A549 (cell line): ENCODE results near the gene SEMA7A. TPM values are rescaled to one million over a fixed set of nuclear protein-coding genes. Genes with fewer than 3 reads are reported as not detected.

ENCODE experiments used
- ATAC-seq, 2 experiments: fragments of 200-7000 bp in 1 of 2; fragments of >200 bp in 1 of 2; cut with Nextera tagmentation in 1 of 2; cut with Tn5 transposase in 1 of 2; 3 replicates each; pipeline versions ENCODE4 v1.8.0 to v1.9.1; 2018 to 2020; ENCODE audit warnings: mild to moderate bottlenecking in 1 of 2, moderate library complexity in 1 of 2
- CTCF ChIA-PET: fragments of 300-600 bp; sonication (Branson Sonifier 250); formaldehyde crosslinking; extraction: SDS; loops from one replicate; lab custom pipeline; 2021; ENCODE audit warnings: antibody characterized with exemption, inconsistent platforms; lab: Yijun Ruan, JAX
- POLR2A ChIA-PET: fragments of 350-600 bp; formaldehyde crosslinking; extraction: SDS; loops from one replicate; lab custom pipeline; 2021; ENCODE audit warnings: antibody characterized with exemption, inconsistent platforms; lab: Yijun Ruan, JAX
- DNase-seq, 2 experiments: peaks; one replicate each; pipeline versions ENCODE4 v3.0.0 to v3.0.0-alpha.2; 2011 to 2016; ENCODE audit warnings: low read depth in 1 of 2, low spot score in 1 of 2
- FAIRE-seq: peaks from 2 replicates; lab custom pipeline; 2011; peaks lifted over from hg19 to GRCh38; lab: Jason Lieb, UNC
- H3K27ac ChIP-seq, 2 experiments: fragments of >200 bp; sonication (Bioruptor Twin); formaldehyde crosslinking; 3 replicates each; pipeline ENCODE4 v1.5.1; 2016 to 2017
- H3K4me1 ChIP-seq: fragments of >200 bp; sonication (Bioruptor Twin); formaldehyde crosslinking; 3 replicates; pipeline ENCODE4 v1.6.1; 2016
- H3K4me2 ChIP-seq: fragments of >200 bp; sonication (Bioruptor Twin); formaldehyde crosslinking; 3 replicates; pipeline ENCODE4 v1.6.1; 2016
- H3K4me3 ChIP-seq: fragments of >200 bp; sonication (Bioruptor Twin); formaldehyde crosslinking; 3 replicates; pipeline ENCODE4 v1.5.1; 2016
- H3K9me3 ChIP-seq: fragments of >200 bp; sonication (Bioruptor Twin); formaldehyde crosslinking; 3 replicates; pipeline ENCODE4 v1.6.1; 2016
- BCL3 ChIP-seq: fragments of >200 bp; sonication (Bioruptor Twin); formaldehyde crosslinking; IDR thresholded peaks from 3 replicates; pipeline ENCODE4 v1.6.1; 2016
- BHLHE40 ChIP-seq: IDR thresholded peaks from 2 replicates; pipeline ENCODE4 v1.6.1; 2012; ENCODE audit warnings: low read depth, low read length, inconsistent platforms
- EHMT2 ChIP-seq: fragments of 200-600 bp; sonication (generic); IDR thresholded peaks from 2 replicates; pipeline ENCODE4 v1.6.1; 2016; ENCODE audit warnings: antibody characterized with exemption, low read depth, mild to moderate bottlenecking, moderate library complexity
- ELK1 ChIP-seq: fragments of 150-350 bp; IDR thresholded peaks from 2 replicates; pipeline ENCODE4 v1.6.1; 2014; ENCODE audit warnings: low read depth, mild to moderate bottlenecking, low read length
- ESRRA ChIP-seq: fragments of 150-350 bp; IDR thresholded peaks from 2 replicates; pipeline ENCODE4 v1.6.1; 2014; ENCODE audit warnings: mild to moderate bottlenecking, low read length, borderline replicate concordance
- FOSB ChIP-seq: fragments of 250-450 bp; sonication (Bioruptor Pico); IDR thresholded peaks from 2 replicates; pipeline ENCODE4 v1.5.0; 2020; ENCODE audit warnings: mild to moderate bottlenecking, moderate library complexity
- FOXS1 ChIP-seq: fragments of 250-450 bp; sonication (Bioruptor Pico); IDR thresholded peaks from 2 replicates; pipeline ENCODE4 v1.5.0; 2020; ENCODE audit warnings: mild to moderate bottlenecking, moderate library complexity
- GATA3 ChIP-seq: IDR thresholded peaks from 2 replicates; pipeline ENCODE4 v1.6.1; 2012; ENCODE audit warnings: borderline replicate concordance
- HMGXB4 ChIP-seq: fragments of 250-450 bp; sonication (Bioruptor Pico); IDR thresholded peaks from 2 replicates; pipeline ENCODE4 v1.5.0; 2021; ENCODE audit warnings: mild to moderate bottlenecking, moderate library complexity, borderline replicate concordance
- HOXB13 ChIP-seq: fragments of 250-450 bp; sonication (Bioruptor Pico); IDR thresholded peaks from 2 replicates; pipeline ENCODE4 v1.5.0; 2020; ENCODE audit warnings: low read depth, mild to moderate bottlenecking, moderate library complexity
- MYC ChIP-seq: IDR thresholded peaks from 2 replicates; pipeline ENCODE4 v1.6.1; 2012; ENCODE audit warnings: mild to moderate bottlenecking, inconsistent platforms, low read length, improper control_type of control experiment, borderline replicate concordance
- NFE2L2 ChIP-seq: fragments of 150-350 bp; conservative IDR thresholded peaks from 2 replicates; pipeline ENCODE4 v1.6.1; 2014; ENCODE audit warnings: low read length
- NPAS2 ChIP-seq: fragments of 250-450 bp; sonication (Bioruptor Pico); IDR thresholded peaks from 2 replicates; pipeline ENCODE4 v1.8.0; 2022; ENCODE audit warnings: mild to moderate bottlenecking, moderate library complexity, borderline replicate concordance
- NR3C1 ChIP-seq: fragments of >200 bp; sonication (Bioruptor Twin); formaldehyde crosslinking; IDR thresholded peaks from 3 replicates; pipeline ENCODE4 v1.6.1; 2017
- PHF8 ChIP-seq: fragments of 200-600 bp; sonication (generic); IDR thresholded peaks from 2 replicates; pipeline ENCODE4 v1.6.1; 2016; ENCODE audit warnings: low read depth, mild to moderate bottlenecking, antibody characterized with exemption, moderate library complexity, borderline replicate concordance
- POLR2AphosphoS2 ChIP-seq: conservative IDR thresholded peaks from 2 replicates; pipeline ENCODE4 v1.6.1; 2012; ENCODE audit warnings: low read length, improper control_type of control experiment, inconsistent platforms
- RARB ChIP-seq: fragments of 250-450 bp; sonication (Bioruptor Pico); IDR thresholded peaks from 2 replicates; pipeline ENCODE4 v1.8.0; 2021; ENCODE audit warnings: mild to moderate bottlenecking, moderate library complexity
- RCOR1 ChIP-seq: fragments of 150-350 bp; IDR thresholded peaks from 2 replicates; pipeline ENCODE4 v1.6.1; 2014; ENCODE audit warnings: antibody characterized with exemption, low read length, low read depth
- REST ChIP-seq: fragments of 200-600 bp; sonication (generic); IDR thresholded peaks from 2 replicates; pipeline ENCODE4 v1.6.1; 2016; ENCODE audit warnings: antibody characterized with exemption, mild to moderate bottlenecking, moderate library complexity
- USF2 ChIP-seq: fragments of 450-650 bp; IDR thresholded peaks from 2 replicates; pipeline ENCODE4 v1.6.1; 2014; ENCODE audit warnings: antibody characterized with exemption
- ZC3H11A ChIP-seq: fragments of 450-650 bp; IDR thresholded peaks from 2 replicates; pipeline ENCODE4 v1.6.1; 2014; ENCODE audit warnings: antibody characterized with exemption, mild to moderate bottlenecking
- ZSCAN20 ChIP-seq: fragments of 250-450 bp; sonication (Bioruptor Pico); IDR thresholded peaks from 2 replicates; pipeline ENCODE4 v1.8.0; 2022; ENCODE audit warnings: mild to moderate bottlenecking, moderate library complexity
- WGBS: methylation state at CpG from one replicate; pipeline ENCODE4 v1.1.6; 2017; ENCODE audit errors: missing lambda C conversion rate; 5-methylcytosine and 5-hydroxymethylcytosine counted together
- polyA plus RNA-seq, 4 experiments: library from polyadenylated mRNA; depleted of rRNA in 3 of 4; stranded (reverse); fragments of >200 nt; fragmentation: RNase III in 1 of 4; extraction: RNeasy Plus Mini Kit Qiagen cat#74134 plus additional on column Dnase treatment in 1 of 4; gene quantifications; 2 replicates in 3 of 4; 3 replicates in 1 of 4; pipeline ENCODE4 v1.2.3, GENCODE V29; 2011 to 2017

SEMA7A gene
- polyA plus RNA-seq, 2 of the 4 experiments (the other 2 are of a cell fraction) = 0.44 to 1.2 TPM

- POLR2A ChIA-PET = no interaction called here
- Histone ChIP-seq H3K27ac (no peak overlapping the region), H3K4me1 (peaks cover 14% of the 10 kb centered on the region), H3K4me3 (no peak overlapping the region), H3K9me3 (no peaks in the 10 kb centered on the region), H3K4me2 (no peak overlapping the region)
- 94% methylated on average over 5 of the region's 9 CpGs for WGBS
- ATAC-seq (no peak), FAIRE-seq (no peak), DNase-seq (no peak)
- TF ChIP-seq RCOR1 = no peak
- TF ChIP-seq HMGXB4 (CRISPR knock-in tag) = no peak
- no peak for TF ChIP-seq FOSB (CRISPR knock-in tag)
- no peak for TF ChIP-seq REST
- no peak for TF ChIP-seq NFE2L2
- no peak for TF ChIP-seq ELK1
- no peak for TF ChIP-seq EHMT2
- no peak for TF ChIP-seq HOXB13
- no peak for TF ChIP-seq ESRRA
- TF ChIP-seq BHLHE40 = no peak
- TF ChIP-seq PHF8 = no peak
- no peak for TF ChIP-seq NPAS2 (CRISPR knock-in tag)
- TF ChIP-seq BCL3 = no peak
- TF ChIP-seq ZSCAN20 (CRISPR knock-in tag) = no peak
- CTCF ChIA-PET = interaction anchor here (36.0 kb wide), 1 partner anchor 39 kb away, joined by 681 read pairs; the partner anchor contains the start of gene CYP11A1
Measured at GRCh38 chr15:74417670-74418069, 16.1 kb downstream of the SEMA7A start.

- no peak for ATAC-seq
- POLR2A ChIA-PET = no interaction called here
- FAIRE-seq = no peak
- Histone ChIP-seq H3K27ac (no peak overlapping the region), H3K9me3 (no peaks in the 10 kb centered on the region), H3K4me1 (peaks cover 10% of the 10 kb centered on the region), H3K4me3 (no peak overlapping the region), H3K4me2 (no peak overlapping the region)
- TF ChIP-seq HMGXB4 (CRISPR knock-in tag) (no peak), POLR2AphosphoS2 (no peak), MYC (no peak), FOXS1 (CRISPR knock-in tag) (no peak), ZC3H11A (no peak), BCL3 (no peak), USF2 (no peak), ELK1 (no peak), RARB (CRISPR knock-in tag) (no peak), NR3C1 (no peak), GATA3 (no peak)
- WGBS = 85% methylated on average over 9 of the region's 13 CpGs
- no peak for DNase-seq
- CTCF ChIA-PET = interaction anchor here (36.0 kb wide), 1 partner anchor 39 kb away, joined by 681 read pairs; the partner anchor contains the start of gene CYP11A1
Measured at GRCh38 chr15:74417225-74417624, 16.5 kb downstream of the SEMA7A start.
